DMS53 treated with DMSO at 0.1 percent for 48 hours (cell line): ENCODE data around the gene TRIM9.
"Not testable (repeated sequence)": the region's sequence is repeated elsewhere in the genome, so short reads cannot be mapped to it uniquely, and the experiment has no call there.

ENCODE experiments used
- DNase-seq: peaks from one replicate; lab custom pipeline; 2025; ENCODE audit not compliant: unreplicated experiment; lab: John Stamatoyannopoulos, UW

The TRIM9 gene

GRCh38 chr14:50967790-50968189, 127.1 kb downstream of the TRIM9 start:
- DNase-seq = no peak

GRCh38 chr14:50967103-50967502, 127.8 kb downstream of the TRIM9 start:
- DNase-seq = no peak

- DNase-seq = no peak
Measured at GRCh38 chr14:50964683-50965390, 130.1 kb downstream of the TRIM9 start.

- DNase-seq = no peak
Measured at GRCh38 chr14:50963919-50964318, 131.0 kb downstream of the TRIM9 start.

GRCh38 chr14:50961605-50962221, 133.2 kb downstream of the TRIM9 start:
- DNase-seq = no peak

- DNase-seq = no peak
Measured at GRCh38 chr14:50957296-50957695, 137.6 kb downstream of the TRIM9 start.

GRCh38 chr14:50956421-50956820, 138.5 kb downstream of the TRIM9 start:
- not testable (repeated sequence) for DNase-seq

GRCh38 chr14:50955373-50956043, 139.4 kb downstream of the TRIM9 start:
- peak; percentile 51 for DNase-seq

- no peak for DNase-seq
Measured at GRCh38 chr14:50954811-50955372, 140.0 kb downstream of the TRIM9 start.

GRCh38 chr14:50953502-50953901, 141.4 kb downstream of the TRIM9 start:
- no peak for DNase-seq

- no peak for DNase-seq
Measured at GRCh38 chr14:50951032-50951431, 143.9 kb downstream of the TRIM9 start.

GRCh38 chr14:50948205-50948604, 146.7 kb downstream of the TRIM9 start:
- DNase-seq = no peak

- no peak for DNase-seq
Measured at GRCh38 chr14:50947446-50947845, 147.5 kb downstream of the TRIM9 start.

- no peak for DNase-seq
Measured at GRCh38 chr14:50946234-50946935, 148.5 kb downstream of the TRIM9 start.

GRCh38 chr14:50944647-50945413, 150.1 kb downstream of the TRIM9 start:
- DNase-seq = peak; percentile 26

- no peak for DNase-seq
Measured at GRCh38 chr14:50943943-50944646, 150.8 kb downstream of the TRIM9 start, which contains the start of gene PYGL. Gene PYGL (minus strand): TSS chr14:50944483. CDS start chr14:50944403, 80 bp downstream.

GRCh38 chr14:50943261-50943942, 151.5 kb downstream of the TRIM9 start:
- no peak for DNase-seq

- DNase-seq = not testable (repeated sequence)
Measured at GRCh38 chr14:50941638-50942037, 153.3 kb downstream of the TRIM9 start.

GRCh38 chr14:50941151-50941550, 153.8 kb downstream of the TRIM9 start:
- DNase-seq = no peak
